Suprapubic skin (tissue), 4 donors: Measurements from ENCODE around the gene CLCC1.

ENCODE experiments used
- CTCF ChIP-seq, 2 donors: fragments of 200-600 bp in 1 of 2; fragments of 450-650 bp in 1 of 2; sonication (generic) in 1 of 2; IDR thresholded peaks; one replicate each; pipeline ENCODE4 v1.5.1; 2016 to 2019; ENCODE audit warnings: antibody characterized with exemption in 2 of 2, mild to moderate bottlenecking in 1 of 2, moderate library complexity in 1 of 2
- POLR2A ChIP-seq, 2 donors: fragments of 450-650 bp; IDR thresholded peaks; one replicate each; pipeline ENCODE4 v1.6.1; 2017; ENCODE audit warnings: antibody characterized with exemption in 2 of 2, mild to moderate bottlenecking in 2 of 2, moderate library complexity in 2 of 2
- POLR2AphosphoS5 ChIP-seq, 3 donors: sonication (generic); formaldehyde crosslinking; IDR thresholded peaks; one replicate each; pipeline ENCODE4 v1.6.1; 2017; ENCODE audit warnings: antibody characterized with exemption in 3 of 3

- TF ChIP-seq CTCF (IDR thresholded peaks at IDR 0.05) (no peak), POLR2A (IDR thresholded peaks at IDR 0.05) (no peak), POLR2AphosphoS5 (IDR thresholded peaks at IDR 0.05) (no peak)
These were observed 37.4 kb downstream of the CLCC1 start for GRCh38 chr1:108925920-108926319.
